LNCaP clone FGC (cell line): ENCODE results near the gene CNKSR1.

Source experiments
- DNase-seq: peaks from one replicate; pipeline ENCODE4 v3.0.0-alpha.2; 2011; ENCODE audit warnings: low read depth
- H3K4me3 ChIP-seq: 2 replicates; pipeline ENCODE4 v1.5.1; 2011; ENCODE audit warnings: mild to moderate bottlenecking, low read depth, low read length, control low read depth
- TF ChIP-seq, protein P1 (sequence below): IDR thresholded peaks from 2 replicates; pipeline ENCODE4 v1.5.1; 2012; ENCODE audit warnings: mild to moderate bottlenecking; ENCODE audit not compliant: control insufficient read depth, insufficient read depth; ENCODE audit errors: extremely low read depth

The CNKSR1 gene

DNA sequence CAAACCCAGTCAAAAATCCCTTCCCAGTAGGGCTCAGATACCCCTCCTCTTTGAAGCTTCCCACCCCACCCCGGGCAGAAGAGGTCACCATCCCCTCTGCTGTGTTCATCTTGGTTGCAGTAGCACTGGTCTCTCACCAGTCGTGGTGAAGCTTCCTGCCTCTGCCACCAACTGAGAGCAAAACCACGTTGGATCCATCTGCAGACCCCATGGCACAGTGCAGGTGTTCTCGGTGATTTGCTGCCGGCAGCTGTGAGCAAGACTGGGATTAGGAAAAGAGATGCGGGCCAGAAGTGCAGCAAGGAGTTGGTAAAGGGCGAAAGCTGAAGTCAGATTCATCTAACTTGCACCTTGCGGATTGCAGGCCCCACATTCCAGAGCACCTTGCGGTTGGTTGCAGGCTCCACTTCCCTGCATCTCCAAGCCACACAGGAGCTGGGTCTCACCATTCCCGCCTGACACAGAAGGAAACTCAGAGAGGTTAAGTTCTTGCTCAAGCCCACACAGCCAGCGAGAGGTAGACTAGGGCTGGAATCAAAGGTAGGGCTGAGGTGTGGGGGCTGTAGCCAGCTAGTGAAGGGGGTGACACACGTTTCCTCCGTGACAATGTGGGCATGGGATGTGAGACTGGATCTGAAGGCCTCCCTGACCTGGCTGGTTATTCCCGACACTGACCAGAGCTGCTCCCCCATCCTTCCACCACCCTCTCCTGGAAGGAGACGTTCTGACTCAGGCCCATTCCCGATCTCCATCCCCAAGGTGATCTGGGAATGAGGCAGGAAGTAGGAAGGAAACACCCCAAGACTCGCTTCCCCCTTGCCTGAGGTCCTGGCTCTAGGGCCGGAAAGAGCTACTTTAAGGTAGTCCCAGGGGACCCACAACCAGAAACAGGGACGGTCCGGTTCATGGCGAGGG lies 21.7 kb upstream of the CNKSR1 start:
- H3K4me3 ChIP-seq: no peak overlapping the region
- TF ChIP-seq, protein P1, sequence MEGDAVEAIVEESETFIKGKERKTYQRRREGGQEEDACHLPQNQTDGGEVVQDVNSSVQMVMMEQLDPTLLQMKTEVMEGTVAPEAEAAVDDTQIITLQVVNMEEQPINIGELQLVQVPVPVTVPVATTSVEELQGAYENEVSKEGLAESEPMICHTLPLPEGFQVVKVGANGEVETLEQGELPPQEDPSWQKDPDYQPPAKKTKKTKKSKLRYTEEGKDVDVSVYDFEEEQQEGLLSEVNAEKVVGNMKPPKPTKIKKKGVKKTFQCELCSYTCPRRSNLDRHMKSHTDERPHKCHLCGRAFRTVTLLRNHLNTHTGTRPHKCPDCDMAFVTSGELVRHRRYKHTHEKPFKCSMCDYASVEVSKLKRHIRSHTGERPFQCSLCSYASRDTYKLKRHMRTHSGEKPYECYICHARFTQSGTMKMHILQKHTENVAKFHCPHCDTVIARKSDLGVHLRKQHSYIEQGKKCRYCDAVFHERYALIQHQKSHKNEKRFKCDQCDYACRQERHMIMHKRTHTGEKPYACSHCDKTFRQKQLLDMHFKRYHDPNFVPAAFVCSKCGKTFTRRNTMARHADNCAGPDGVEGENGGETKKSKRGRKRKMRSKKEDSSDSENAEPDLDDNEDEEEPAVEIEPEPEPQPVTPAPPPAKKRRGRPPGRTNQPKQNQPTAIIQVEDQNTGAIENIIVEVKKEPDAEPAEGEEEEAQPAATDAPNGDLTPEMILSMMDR: no peak
- no peak for DNase-seq

DNA sequence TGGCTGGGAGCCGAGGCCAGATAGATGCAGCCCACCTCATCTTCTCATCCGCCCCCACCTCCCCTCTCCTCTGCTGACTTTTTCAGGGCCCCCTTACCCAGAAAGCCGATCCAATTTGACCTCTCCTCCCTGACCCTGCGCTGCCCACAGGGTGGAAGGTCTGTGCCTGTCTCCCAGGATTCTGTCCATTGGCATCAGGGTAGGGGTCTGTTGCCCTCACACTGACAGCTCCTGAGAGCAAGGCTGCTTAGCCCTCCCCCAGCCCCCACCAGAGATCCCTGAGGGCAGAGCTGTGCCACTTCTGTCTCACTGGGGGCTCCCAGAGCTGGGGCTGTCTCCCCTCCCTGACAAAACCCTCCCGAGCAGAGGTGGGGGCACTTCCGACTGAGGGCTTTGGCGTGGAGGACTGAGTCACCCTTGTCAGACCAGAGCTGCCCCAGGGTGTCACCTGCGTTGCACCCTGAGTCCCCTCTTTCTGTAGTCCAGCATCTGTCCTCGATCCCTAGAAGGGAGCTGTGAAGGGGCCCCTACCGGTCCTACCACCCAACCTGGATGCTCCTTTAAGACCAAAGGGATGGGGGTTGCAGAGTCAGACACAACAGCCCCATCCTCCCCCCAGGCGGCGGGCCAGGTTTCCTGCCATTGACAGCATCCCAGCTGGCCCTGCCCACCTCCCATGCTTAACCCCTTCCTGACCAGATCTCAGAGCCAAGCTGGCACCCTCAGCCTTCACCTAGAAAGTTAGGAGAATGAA lies 20.8 kb upstream of the CNKSR1 start:
- no peak for DNase-seq
- TF ChIP-seq, protein P1: no peak

DNA sequence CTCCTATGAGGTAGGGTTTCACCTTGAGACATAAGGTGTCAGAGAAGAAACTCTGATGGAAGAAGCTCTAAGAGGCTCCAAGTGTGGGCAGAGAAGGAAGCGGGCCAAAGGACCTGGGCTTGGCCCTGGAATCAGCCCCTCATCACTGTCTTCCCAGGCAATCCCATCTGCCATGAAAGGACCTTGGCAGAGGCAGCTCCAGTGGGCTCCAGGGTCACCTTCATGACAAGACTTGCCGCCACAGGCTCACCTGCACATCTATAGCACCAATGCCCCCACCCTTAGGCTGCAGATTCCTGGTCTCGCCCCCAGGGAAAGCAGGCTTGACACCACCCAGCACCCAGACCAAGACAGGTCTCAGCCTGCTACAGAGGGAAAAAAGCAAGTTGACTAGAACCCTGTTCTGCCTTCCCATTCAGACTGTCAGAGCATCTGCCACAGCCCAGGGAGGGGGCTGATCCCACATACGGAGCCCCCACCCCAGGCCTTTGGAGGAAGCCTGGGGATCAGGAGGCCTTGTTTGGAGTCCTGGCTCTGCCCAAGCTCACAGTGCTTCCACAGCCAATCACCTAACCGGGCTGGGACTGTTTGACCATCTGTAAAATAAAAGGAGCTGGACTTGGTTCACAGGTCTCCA lies 18.9 kb upstream of the CNKSR1 start:
- no peak overlapping the region for H3K4me3 ChIP-seq
- TF ChIP-seq, protein P1: no peak

More for the DNA sequence above, 20.8 kb upstream of the CNKSR1 start:
- H3K4me3 ChIP-seq: no peak overlapping the region

DNA sequence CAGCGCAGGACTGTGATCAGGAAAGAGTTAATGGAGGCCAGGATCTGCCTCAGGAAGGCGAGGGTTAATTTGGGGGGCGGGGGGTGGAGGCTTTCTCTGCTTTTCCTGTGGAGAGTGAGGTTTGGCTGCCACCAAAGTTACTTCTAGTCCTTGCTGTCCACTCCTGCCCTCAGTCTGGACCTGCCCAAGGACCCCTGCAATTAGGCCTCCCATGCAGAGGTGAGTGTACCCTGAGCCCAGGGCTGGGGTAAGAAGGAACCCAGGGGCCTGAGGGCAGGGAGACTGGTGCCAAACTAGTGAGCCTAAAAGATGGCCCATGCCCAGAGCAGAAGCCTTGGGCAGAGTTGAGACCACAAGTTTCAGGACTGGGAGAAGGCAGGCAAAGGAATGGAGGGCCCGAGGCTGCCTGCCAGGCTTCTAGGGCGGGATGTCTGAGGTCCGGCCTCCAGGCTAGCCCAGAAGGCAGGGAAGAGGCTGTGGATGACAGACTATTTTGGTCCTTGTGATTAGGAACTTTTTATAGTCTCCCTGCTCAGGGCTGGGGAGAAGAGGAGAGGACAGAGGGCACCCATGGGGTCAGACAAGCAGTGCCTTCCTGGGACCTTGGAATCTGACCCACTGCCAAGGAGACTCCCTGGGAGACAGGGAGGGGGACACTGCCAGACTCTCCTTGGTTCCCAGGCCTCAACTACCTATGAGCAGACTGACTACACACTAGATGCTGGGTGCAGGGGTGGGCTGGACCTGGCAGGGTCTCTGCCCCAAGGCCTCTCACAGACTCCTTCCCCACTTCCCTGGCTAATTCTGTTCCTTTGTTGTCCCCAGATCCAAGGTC lies 18.2 kb upstream of the CNKSR1 start, which contains the start of gene FAM110D:
FAM110D (plus strand) TSS at position 172 of the 835 bp plus-strand sequence. CDS start 2,213 bp downstream, outside the sequence.
- TF ChIP-seq, protein P1: no peak
- DNase-seq: no peak
- no peak within 1 kb of the TSS for H3K4me3 ChIP-seq

More for the DNA sequence above, 18.9 kb upstream of the CNKSR1 start:
- no peak for DNase-seq

DNA sequence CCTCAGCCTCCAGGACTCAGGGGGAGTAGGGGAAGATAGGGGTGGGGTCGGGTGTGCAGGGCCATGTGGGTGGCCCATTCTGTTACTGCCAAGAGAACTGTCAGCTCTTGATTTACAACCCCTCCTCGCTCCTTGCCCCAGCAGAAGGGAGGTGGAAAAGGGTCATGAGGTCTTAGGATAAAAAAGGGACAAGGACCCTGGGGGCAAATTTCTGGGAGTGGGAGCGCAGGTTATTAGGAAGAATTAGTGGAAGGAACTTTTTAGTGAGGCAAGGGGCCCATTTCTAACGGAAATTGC lies 17.6 kb upstream of the CNKSR1 start:
- no peak for DNase-seq
- TF ChIP-seq, protein P1: no peak
- no peak overlapping the region for H3K4me3 ChIP-seq
